Measurements from ENCODE around the gene RNASET2. TPM values are rescaled to one million over a fixed set of nuclear protein-coding genes. Genes with fewer than 3 reads are reported as not detected.

Gene RNASET2
- total RNA-seq, 1 experiment from 2014 or later: 70.2 TPM

DNA sequence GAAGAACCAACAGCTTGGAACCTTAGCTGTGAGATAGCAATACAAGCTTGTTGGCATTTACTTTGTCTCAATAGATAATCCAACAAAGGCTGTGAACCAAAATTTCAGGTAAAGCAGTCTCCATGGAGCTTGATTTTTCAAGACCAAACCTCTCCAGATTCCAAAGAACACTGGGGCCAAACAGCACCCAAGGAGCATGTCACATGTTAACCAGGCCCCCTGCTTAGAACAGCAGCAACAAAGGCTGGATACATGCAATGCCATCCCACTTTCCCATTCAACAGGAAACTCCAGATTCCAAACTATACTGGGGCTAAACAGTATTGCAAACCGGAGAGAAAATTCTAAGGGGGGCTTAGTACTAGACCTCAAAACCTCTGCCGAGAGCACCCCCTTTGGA, 15.8 kb upstream of the RNASET2 start:
- intact Hi-C loops (cut with micrococcal nuclease; ENCODE audit: unreplicated experiment): no loop called here
- DNase-seq: no peak
- H3K27me3 Mint-ChIP-seq (ENCODE audit: unreplicated experiment): no peaks in the 10 kb centered on the region
- TF ChIP-seq, protein P1, sequence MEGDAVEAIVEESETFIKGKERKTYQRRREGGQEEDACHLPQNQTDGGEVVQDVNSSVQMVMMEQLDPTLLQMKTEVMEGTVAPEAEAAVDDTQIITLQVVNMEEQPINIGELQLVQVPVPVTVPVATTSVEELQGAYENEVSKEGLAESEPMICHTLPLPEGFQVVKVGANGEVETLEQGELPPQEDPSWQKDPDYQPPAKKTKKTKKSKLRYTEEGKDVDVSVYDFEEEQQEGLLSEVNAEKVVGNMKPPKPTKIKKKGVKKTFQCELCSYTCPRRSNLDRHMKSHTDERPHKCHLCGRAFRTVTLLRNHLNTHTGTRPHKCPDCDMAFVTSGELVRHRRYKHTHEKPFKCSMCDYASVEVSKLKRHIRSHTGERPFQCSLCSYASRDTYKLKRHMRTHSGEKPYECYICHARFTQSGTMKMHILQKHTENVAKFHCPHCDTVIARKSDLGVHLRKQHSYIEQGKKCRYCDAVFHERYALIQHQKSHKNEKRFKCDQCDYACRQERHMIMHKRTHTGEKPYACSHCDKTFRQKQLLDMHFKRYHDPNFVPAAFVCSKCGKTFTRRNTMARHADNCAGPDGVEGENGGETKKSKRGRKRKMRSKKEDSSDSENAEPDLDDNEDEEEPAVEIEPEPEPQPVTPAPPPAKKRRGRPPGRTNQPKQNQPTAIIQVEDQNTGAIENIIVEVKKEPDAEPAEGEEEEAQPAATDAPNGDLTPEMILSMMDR (IDR thresholded peaks at IDR 0.05; ENCODE audit: unreplicated experiment): no peak
- H3K9me3 Mint-ChIP-seq (ENCODE audit: low read depth, unreplicated experiment): peaks cover 8% of the 10 kb centered on the region
- CTCF ChIA-PET: no interaction called here
- H3K36me3 Mint-ChIP-seq (ENCODE audit: insufficient read depth, unreplicated experiment): no peaks in the 10 kb centered on the region
- BruUV-seq (replicated peaks): no TSS peak
- no peak overlapping the region for H3K4me3 Mint-ChIP-seq (ENCODE audit: low read depth, unreplicated experiment)
- no peaks in the 10 kb centered on the region for H3K4me1 Mint-ChIP-seq (ENCODE audit: low read depth, unreplicated experiment)
- H3K27ac Mint-ChIP-seq (ENCODE audit: unreplicated experiment): no peak overlapping the region

DNA sequence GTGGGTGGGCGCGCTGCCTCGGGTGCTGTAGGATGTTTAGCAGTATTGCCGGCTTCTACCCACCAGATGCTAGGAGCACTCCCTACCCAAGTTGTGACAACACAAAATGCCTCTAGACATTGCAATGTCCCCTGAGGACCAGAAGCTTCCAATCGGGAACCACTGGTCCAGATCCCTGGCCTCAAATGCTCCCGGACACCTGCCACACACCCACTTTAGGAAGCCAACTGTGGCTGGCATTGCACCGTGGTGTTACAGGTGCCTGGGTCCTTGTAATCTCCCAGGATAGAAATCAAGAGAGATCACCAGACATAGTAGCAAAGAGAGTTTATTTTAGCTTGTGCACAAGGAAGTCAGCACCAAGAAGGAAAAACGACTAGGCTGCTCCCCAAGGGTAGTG, 14.9 kb upstream of the RNASET2 start:
- CTCF ChIA-PET: no interaction called here
- H3K27me3 Mint-ChIP-seq (ENCODE audit: unreplicated experiment): no peaks in the 10 kb centered on the region
- no peak overlapping the region for H3K27ac Mint-ChIP-seq (ENCODE audit: unreplicated experiment)
- peaks cover 13% of the 10 kb centered on the region for H3K9me3 Mint-ChIP-seq (ENCODE audit: low read depth, unreplicated experiment)
- intact Hi-C loops (cut with micrococcal nuclease; ENCODE audit: unreplicated experiment): no loop called here
- TF ChIP-seq, protein P1 (IDR thresholded peaks at IDR 0.05; ENCODE audit: unreplicated experiment): no peak
- H3K4me1 Mint-ChIP-seq (ENCODE audit: low read depth, unreplicated experiment): no peaks in the 10 kb centered on the region
- no peak overlapping the region for H3K4me3 Mint-ChIP-seq (ENCODE audit: low read depth, unreplicated experiment)
- H3K36me3 Mint-ChIP-seq (ENCODE audit: insufficient read depth, unreplicated experiment): no peaks in the 10 kb centered on the region
- no TSS peak for BruUV-seq (replicated peaks)
- DNase-seq: no peak

DNA sequence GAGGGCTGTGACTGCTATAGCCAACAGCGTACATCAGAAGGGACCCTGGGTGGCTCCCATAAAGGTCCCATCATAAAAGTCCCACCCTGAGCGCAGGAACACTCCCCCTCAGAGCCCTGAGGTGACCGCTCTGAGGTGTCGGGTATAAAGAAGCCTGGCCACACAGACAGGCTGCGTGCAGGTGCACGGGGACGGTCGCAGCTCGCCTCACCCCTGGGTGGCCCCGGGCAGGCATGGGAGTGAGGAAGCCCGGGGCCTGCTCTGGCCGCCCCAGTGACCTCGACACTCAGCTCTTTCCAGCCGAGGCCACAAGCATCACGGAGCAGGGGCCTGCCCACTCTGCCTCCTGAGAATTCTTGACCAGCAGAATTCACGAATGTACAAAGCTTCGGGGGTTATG, 14.4 kb upstream of the RNASET2 start:
- H3K27me3 Mint-ChIP-seq (ENCODE audit: unreplicated experiment): no peaks in the 10 kb centered on the region
- no peak for DNase-seq
- H3K36me3 Mint-ChIP-seq (ENCODE audit: insufficient read depth, unreplicated experiment): no peaks in the 10 kb centered on the region
- H3K9me3 Mint-ChIP-seq (ENCODE audit: low read depth, unreplicated experiment): peaks cover 15% of the 10 kb centered on the region
- intact Hi-C loops (cut with micrococcal nuclease; ENCODE audit: unreplicated experiment): no loop called here
- no TSS peak for BruUV-seq (replicated peaks)
- CTCF ChIA-PET: no interaction called here
- no peaks in the 10 kb centered on the region for H3K4me1 Mint-ChIP-seq (ENCODE audit: low read depth, unreplicated experiment)
- TF ChIP-seq, protein P1 (IDR thresholded peaks at IDR 0.05; ENCODE audit: unreplicated experiment): no peak
- no peak overlapping the region for H3K27ac Mint-ChIP-seq (ENCODE audit: unreplicated experiment)
- H3K4me3 Mint-ChIP-seq (ENCODE audit: low read depth, unreplicated experiment): no peak overlapping the region

DNA sequence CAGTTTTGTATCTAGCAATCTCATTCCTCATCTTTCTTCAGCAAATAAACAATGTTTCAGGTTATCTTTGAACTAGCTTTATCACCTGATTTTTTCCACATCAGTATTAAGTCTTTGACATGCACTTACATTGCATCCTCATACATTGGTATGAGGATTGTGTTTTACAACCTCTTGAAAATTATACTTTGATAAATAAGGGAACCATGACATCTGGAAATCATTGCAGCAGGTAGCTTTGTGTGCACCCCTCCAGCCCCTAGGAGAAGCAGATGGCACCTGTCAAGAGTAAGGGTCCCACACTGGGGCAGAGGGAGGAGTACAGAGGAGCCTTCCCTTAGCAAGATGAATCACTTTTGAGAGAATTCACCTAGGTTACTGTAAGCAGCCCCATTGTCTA, 13.7 kb upstream of the RNASET2 start:
- Mint-ChIP-seq H3K27me3 (ENCODE audit: unreplicated experiment) (no peaks in the 10 kb centered on the region), H3K4me3 (ENCODE audit: low read depth, unreplicated experiment) (no peak overlapping the region), H3K36me3 (ENCODE audit: insufficient read depth, unreplicated experiment) (peaks cover under 1% of the 10 kb centered on the region), H3K4me1 (ENCODE audit: low read depth, unreplicated experiment) (no peaks in the 10 kb centered on the region), H3K9me3 (ENCODE audit: low read depth, unreplicated experiment) (peaks cover 15% of the 10 kb centered on the region), H3K27ac (ENCODE audit: unreplicated experiment) (no peak overlapping the region)
- BruUV-seq (replicated peaks): no TSS peak
- TF ChIP-seq, protein P1 (IDR thresholded peaks at IDR 0.05; ENCODE audit: unreplicated experiment): no peak
- no peak for DNase-seq
- CTCF ChIA-PET: no interaction called here
- intact Hi-C loops (cut with micrococcal nuclease; ENCODE audit: unreplicated experiment): no loop called here

Data from Calu3 (cell line).